Effector memory CD8-positive, alpha-beta T cell (primary cell): ENCODE measurements around the gene DPP6.

Source experiments
- ATAC-seq: fragments of 150-1000 bp; cut with Tn5 transposase; replicated peaks from 2 replicates; pipeline ENCODE4 v1.10.0; 2021; ENCODE audit warnings: mild to moderate bottlenecking, moderate library complexity
- DNase-seq, 3 experiments: peaks; one replicate each; pipeline ENCODE4 v3.0.0; 2021
- H3K27ac Mint-ChIP-seq, 2 donors: one replicate each; pipeline ENCODE4 v1.8.0; 2022; ENCODE audit warnings: mild to moderate bottlenecking in 2 of 2, mixed read lengths in 2 of 2, moderate library complexity in 2 of 2
- H3K27me3 Mint-ChIP-seq, 2 donors: one replicate each; pipeline ENCODE4 v1.8.0; 2022; ENCODE audit warnings: mixed read lengths in 2 of 2
- H3K36me3 Mint-ChIP-seq: one replicate; pipeline ENCODE4 v1.8.0; 2022; ENCODE audit warnings: mild to moderate bottlenecking, moderate library complexity, mixed read lengths; ENCODE audit not compliant: insufficient read depth
- H3K4me1 Mint-ChIP-seq, 2 donors: one replicate each; pipeline ENCODE4 v1.8.0; 2022; ENCODE audit warnings: low read depth in 2 of 2, mixed read lengths in 2 of 2
- H3K4me3 Mint-ChIP-seq, 2 donors: one replicate each; pipeline ENCODE4 v1.8.0; 2022; ENCODE audit warnings: mild to moderate bottlenecking in 2 of 2, mixed read lengths in 2 of 2, moderate library complexity in 2 of 2
- H3K9me3 Mint-ChIP-seq, 2 donors: one replicate each; pipeline ENCODE4 v1.8.0; 2022; ENCODE audit warnings: mixed read lengths in 2 of 2

Gene DPP6

GRCh38 chr7:154795014-154795413 is 742.8 kb downstream of the DPP6 start:
- Mint-ChIP-seq H3K27ac (no peak overlapping the region), H3K27me3 (peaks cover 17 to 58% of the 10 kb centered on the region in 2 donors), H3K4me3 (no peak overlapping the region)

GRCh38 chr7:154795437-154795836 is 743.2 kb downstream of the DPP6 start:
- Mint-ChIP-seq H3K4me1 (no peaks in the 10 kb centered on the region), H3K27ac (no peak overlapping the region), H3K36me3 (no peaks in the 10 kb centered on the region), H3K27me3 (peaks cover 17 to 58% of the 10 kb centered on the region in 2 donors), H3K4me3 (no peak overlapping the region), H3K9me3 (no peaks in the 10 kb centered on the region)
- no peak for DNase-seq
- ATAC-seq, result no peak

More at GRCh38 chr7:154795014-154795413, 742.8 kb downstream of the DPP6 start:
- Mint-ChIP-seq H3K4me1 (no peaks in the 10 kb centered on the region), H3K36me3 (no peaks in the 10 kb centered on the region), H3K9me3 (no peaks in the 10 kb centered on the region)
- DNase-seq (no peak), ATAC-seq (no peak)

- ATAC-seq (no peak), DNase-seq (no peak)
- Mint-ChIP-seq H3K4me1 (no peaks in the 10 kb centered on the region), H3K27ac (no peak overlapping the region), H3K36me3 (no peaks in the 10 kb centered on the region), H3K4me3 (no peak overlapping the region), H3K9me3 (no peaks in the 10 kb centered on the region), H3K27me3 (peaks cover 9 to 11% of the 10 kb centered on the region in 2 donors)
These were observed 752.3 kb downstream of the DPP6 start for GRCh38 chr7:154804449-154804848.

- no peak overlapping the region for H3K27ac Mint-ChIP-seq
- H3K4me3 Mint-ChIP-seq, result no peak overlapping the region
These were observed 759.8 kb downstream of the DPP6 start for GRCh38 chr7:154812027-154812426.

GRCh38 chr7:154817224-154817896 is 765.2 kb downstream of the DPP6 start:
- H3K9me3 Mint-ChIP-seq, result peaks cover 4 to 6% of the 10 kb centered on the region in 2 donors
- no peaks in the 10 kb centered on the region for H3K36me3 Mint-ChIP-seq
- ATAC-seq, result no peak
- H3K4me3 Mint-ChIP-seq, result no peak overlapping the region
- DNase-seq, result no peak
- H3K27me3 Mint-ChIP-seq, result peaks cover 10 to 28% of the 10 kb centered on the region in 2 donors
- no peaks in the 10 kb centered on the region for H3K4me1 Mint-ChIP-seq
- H3K27ac Mint-ChIP-seq, result no peak overlapping the region

More at GRCh38 chr7:154812027-154812426, 759.8 kb downstream of the DPP6 start:
- DNase-seq (no peak), ATAC-seq (no peak)
- H3K4me1 Mint-ChIP-seq, result no peaks in the 10 kb centered on the region
- H3K27me3 Mint-ChIP-seq, result peaks cover 15% of the 10 kb centered on the region in 2 donors
- H3K9me3 Mint-ChIP-seq, result peaks cover 4 to 17% of the 10 kb centered on the region in 2 donors
- H3K36me3 Mint-ChIP-seq, result no peaks in the 10 kb centered on the region

GRCh38 chr7:154827007-154827406 is 774.8 kb downstream of the DPP6 start:
- Mint-ChIP-seq H3K27me3 (peaks cover 18 to 28% of the 10 kb centered on the region in 2 donors), H3K27ac (no peak overlapping the region), H3K4me1 (no peaks in the 10 kb centered on the region), H3K9me3 (no peaks in the 10 kb centered on the region), H3K4me3 (no peak overlapping the region), H3K36me3 (no peaks in the 10 kb centered on the region)
- DNase-seq, result no peak
- ATAC-seq, result no peak

GRCh38 chr7:154832557-154833138 is 780.5 kb downstream of the DPP6 start:
- Mint-ChIP-seq H3K27me3 (peaks cover 4 to 47% of the 10 kb centered on the region in 2 donors), H3K9me3 (no peaks in the 10 kb centered on the region), H3K36me3 (no peaks in the 10 kb centered on the region), H3K4me1 (no peaks in the 10 kb centered on the region), H3K4me3 (no peak overlapping the region), H3K27ac (no peak overlapping the region)
- ATAC-seq, result no peak
- no peak for DNase-seq

- H3K4me3 Mint-ChIP-seq, result no peak overlapping the region
- ATAC-seq, result no peak
These were observed 783.8 kb downstream of the DPP6 start for GRCh38 chr7:154836021-154836448.

GRCh38 chr7:154837087-154837486 is 784.9 kb downstream of the DPP6 start:
- Mint-ChIP-seq H3K36me3 (no peaks in the 10 kb centered on the region), H3K27ac (no peak overlapping the region), H3K9me3 (no peaks in the 10 kb centered on the region), H3K27me3 (peaks cover 19 to 58% of the 10 kb centered on the region in 2 donors), H3K4me1 (no peaks in the 10 kb centered on the region), H3K4me3 (no peak overlapping the region)
- ATAC-seq (no peak), DNase-seq (no peak)

More at GRCh38 chr7:154836021-154836448, 783.8 kb downstream of the DPP6 start:
- Mint-ChIP-seq H3K36me3 (no peaks in the 10 kb centered on the region), H3K27ac (no peak overlapping the region), H3K9me3 (no peaks in the 10 kb centered on the region), H3K27me3 (peaks cover 13 to 51% of the 10 kb centered on the region in 2 donors), H3K4me1 (no peaks in the 10 kb centered on the region)
- no peak for DNase-seq

GRCh38 chr7:154837622-154838021 is 785.4 kb downstream of the DPP6 start:
- Mint-ChIP-seq H3K9me3 (no peaks in the 10 kb centered on the region), H3K4me3 (no peak overlapping the region), H3K27me3 (peaks cover 19 to 52% of the 10 kb centered on the region in 2 donors), H3K4me1 (no peaks in the 10 kb centered on the region), H3K36me3 (no peaks in the 10 kb centered on the region), H3K27ac (no peak overlapping the region)
- no peak for DNase-seq
- ATAC-seq, result no peak

- Mint-ChIP-seq H3K27ac (no peak overlapping the region), H3K4me1 (no peaks in the 10 kb centered on the region), H3K9me3 (no peaks in the 10 kb centered on the region), H3K4me3 (no peak overlapping the region), H3K36me3 (no peaks in the 10 kb centered on the region), H3K27me3 (peaks cover 24 to 39% of the 10 kb centered on the region in 2 donors)
- ATAC-seq (no peak), DNase-seq (no peak)
These were observed 787.9 kb downstream of the DPP6 start for GRCh38 chr7:154840086-154840485.

GRCh38 chr7:154841731-154842331 is 789.6 kb downstream of the DPP6 start:
- no peaks in the 10 kb centered on the region for H3K9me3 Mint-ChIP-seq
- H3K27me3 Mint-ChIP-seq, result peaks cover 26 to 48% of the 10 kb centered on the region in 2 donors
- no peak for ATAC-seq
- DNase-seq, result no peak
- no peaks in the 10 kb centered on the region for H3K36me3 Mint-ChIP-seq
- H3K4me3 Mint-ChIP-seq, result no peak overlapping the region
- no peaks in the 10 kb centered on the region for H3K4me1 Mint-ChIP-seq
- no peak overlapping the region for H3K27ac Mint-ChIP-seq

- Mint-ChIP-seq H3K27me3 (peaks cover 27 to 55% of the 10 kb centered on the region in 2 donors), H3K4me1 (no peaks in the 10 kb centered on the region), H3K4me3 (no peak overlapping the region), H3K36me3 (no peaks in the 10 kb centered on the region), H3K27ac (no peak overlapping the region), H3K9me3 (no peaks in the 10 kb centered on the region)
- DNase-seq (no peak), ATAC-seq (no peak)
These were observed 790.4 kb downstream of the DPP6 start for GRCh38 chr7:154842591-154842990.
